KOPT-K1 (cell line): ENCODE measurements around the gene CHAC1.

ENCODE experiments used
- H3K27ac ChIP-seq: fragments of 200-600 bp; sonication (generic); 2 replicates; pipeline ENCODE4 v1.5.1; 2016; ENCODE audit warnings: antibody characterized with exemption, mild to moderate bottlenecking, low read depth, low read length; ENCODE audit not compliant: poor library complexity, severe bottlenecking
- H3K36me3 ChIP-seq: fragments of 200-600 bp; sonication (generic); 2 replicates; pipeline ENCODE4 v1.5.1; 2017; ENCODE audit warnings: antibody characterized with exemption, mild to moderate bottlenecking, low read length, moderate library complexity; ENCODE audit not compliant: insufficient read depth
- H3K9me3 ChIP-seq: fragments of 200-600 bp; sonication (generic); 2 replicates; pipeline ENCODE4 v1.5.1; 2017; ENCODE audit warnings: antibody characterized with exemption, low read length, mild to moderate bottlenecking; ENCODE audit not compliant: insufficient read depth, poor library complexity, severe bottlenecking

Gene CHAC1

DNA sequence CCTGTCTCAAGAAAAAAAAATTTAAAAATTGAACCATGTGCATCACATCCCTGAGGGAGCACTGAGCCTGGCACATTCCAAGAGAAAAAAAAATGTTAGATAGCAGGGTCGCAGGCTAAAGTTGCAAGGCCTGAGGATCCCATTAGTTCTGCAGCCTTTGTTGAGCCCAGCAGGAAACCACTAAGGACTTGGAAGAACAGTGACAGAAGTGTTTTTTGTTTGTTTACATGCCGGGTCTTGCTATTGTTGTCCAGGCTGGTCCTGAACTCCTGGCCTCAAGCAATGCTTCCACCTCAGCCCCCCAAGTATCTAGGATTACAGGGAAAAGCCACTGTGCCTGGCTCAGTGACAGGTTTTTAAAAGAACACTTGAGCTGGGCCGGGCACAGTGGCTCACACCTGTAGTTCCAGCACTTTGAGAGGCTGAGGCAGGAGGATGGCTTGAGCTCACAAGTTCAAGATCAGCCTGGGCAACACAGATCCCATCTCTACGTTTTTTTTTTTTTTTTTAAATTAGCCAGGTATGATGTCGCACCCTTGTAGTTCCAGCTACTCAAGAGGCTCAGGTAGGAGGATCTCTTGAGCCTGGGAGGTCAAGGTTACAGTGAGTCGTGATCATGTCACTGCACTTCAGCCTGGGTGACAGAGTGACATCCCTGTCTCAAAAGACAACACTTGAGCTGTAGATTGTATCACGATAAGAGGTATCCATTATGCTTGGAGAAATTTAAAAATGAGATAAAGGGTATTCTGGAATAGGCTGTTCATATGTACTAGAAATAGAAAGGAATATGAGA, 15.2 kb downstream of the CHAC1 start:
- Histone ChIP-seq H3K9me3 (no peaks in the 10 kb centered on the region), H3K36me3 (no peaks in the 10 kb centered on the region), H3K27ac (no peak overlapping the region)

DNA sequence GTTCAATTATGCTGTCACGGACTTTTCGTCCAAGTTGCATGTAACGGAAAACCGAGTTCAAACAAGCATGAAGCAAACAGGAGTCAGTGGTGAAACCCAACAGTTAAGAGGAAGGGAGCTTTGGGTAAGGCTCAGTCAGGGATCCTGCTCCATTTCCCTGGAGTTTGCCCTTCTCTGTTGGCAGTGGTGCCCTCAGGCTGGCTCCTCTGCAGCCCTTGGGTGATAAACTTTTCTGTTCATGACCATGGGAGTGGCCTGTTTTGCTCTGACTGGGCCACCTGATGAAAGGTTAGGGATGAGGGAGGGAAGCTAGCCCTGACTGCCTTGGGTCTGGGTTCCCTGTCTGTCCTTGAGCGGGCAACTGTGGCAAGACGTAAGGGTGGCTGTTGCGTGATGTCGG, 16.1 kb downstream of the CHAC1 start:
- no peak overlapping the region for H3K27ac ChIP-seq
- no peaks in the 10 kb centered on the region for H3K36me3 ChIP-seq
- no peaks in the 10 kb centered on the region for H3K9me3 ChIP-seq

DNA sequence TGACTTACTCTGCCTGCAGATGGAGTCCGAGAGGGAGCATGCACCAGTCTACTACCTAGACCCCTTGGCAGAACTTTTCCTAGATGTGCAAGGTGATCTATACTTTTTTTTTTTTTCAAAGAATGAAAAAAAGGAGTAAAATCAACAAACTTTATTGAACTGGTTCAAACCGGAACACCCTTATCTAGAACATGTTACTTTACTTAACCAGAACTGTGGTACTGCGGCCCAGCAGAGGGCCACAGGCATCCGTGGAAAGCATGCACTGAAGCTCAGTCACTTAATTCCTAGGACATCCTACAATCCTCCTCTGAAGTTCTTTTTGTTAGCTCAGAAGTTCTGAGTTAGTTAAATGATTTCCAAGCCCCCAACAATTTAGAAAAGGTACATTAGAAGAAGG, 21.6 kb downstream of the CHAC1 start:
- Histone ChIP-seq H3K36me3 (peaks cover 43% of the 10 kb centered on the region), H3K9me3 (no peaks in the 10 kb centered on the region), H3K27ac (no peak overlapping the region)

DNA sequence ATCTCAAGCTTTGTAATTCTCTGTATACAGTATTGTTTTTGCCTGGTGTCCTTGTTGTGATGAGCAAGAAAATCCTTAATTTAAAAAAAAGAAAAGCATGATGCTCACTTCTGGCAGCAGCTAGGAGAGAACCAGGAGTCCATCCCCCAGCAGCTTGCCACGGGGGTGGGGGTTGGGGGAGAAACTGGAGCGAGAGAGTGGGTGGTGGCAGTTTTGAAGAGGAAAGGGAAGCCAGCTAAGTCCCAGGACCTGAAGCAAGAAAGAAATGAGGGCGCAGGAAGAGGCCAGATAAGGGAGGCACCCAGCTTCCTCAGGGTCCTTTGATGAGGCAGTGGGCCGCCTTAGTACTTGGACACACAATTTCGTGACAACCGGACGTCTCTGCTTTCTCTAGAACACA, 23.5 kb downstream of the CHAC1 start:
- Histone ChIP-seq H3K36me3 (peaks cover 63% of the 10 kb centered on the region), H3K27ac (no peak overlapping the region), H3K9me3 (no peaks in the 10 kb centered on the region)

DNA sequence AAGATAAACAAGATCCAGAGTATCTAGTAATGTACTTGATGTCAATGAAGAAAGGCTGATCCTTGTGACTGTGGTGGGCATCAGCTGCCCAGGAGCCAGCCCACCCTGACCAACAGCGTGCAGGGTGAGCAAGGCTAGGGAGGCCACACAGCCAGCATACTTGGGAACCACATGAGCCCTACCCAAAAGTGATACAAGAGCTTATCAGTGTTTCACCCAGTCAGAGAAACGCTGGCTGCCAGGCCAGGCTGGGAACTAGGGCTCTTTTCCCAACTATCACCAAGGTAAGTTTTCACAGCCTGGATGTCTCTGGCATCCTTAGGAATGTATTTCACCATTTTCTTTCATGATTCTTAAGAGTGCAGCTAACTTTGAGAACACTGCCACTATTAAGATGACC, 24.9 kb downstream of the CHAC1 start:
- peaks cover 76% of the 10 kb centered on the region for H3K36me3 ChIP-seq
- no peak overlapping the region for H3K27ac ChIP-seq
- H3K9me3 ChIP-seq, result no peaks in the 10 kb centered on the region

DNA sequence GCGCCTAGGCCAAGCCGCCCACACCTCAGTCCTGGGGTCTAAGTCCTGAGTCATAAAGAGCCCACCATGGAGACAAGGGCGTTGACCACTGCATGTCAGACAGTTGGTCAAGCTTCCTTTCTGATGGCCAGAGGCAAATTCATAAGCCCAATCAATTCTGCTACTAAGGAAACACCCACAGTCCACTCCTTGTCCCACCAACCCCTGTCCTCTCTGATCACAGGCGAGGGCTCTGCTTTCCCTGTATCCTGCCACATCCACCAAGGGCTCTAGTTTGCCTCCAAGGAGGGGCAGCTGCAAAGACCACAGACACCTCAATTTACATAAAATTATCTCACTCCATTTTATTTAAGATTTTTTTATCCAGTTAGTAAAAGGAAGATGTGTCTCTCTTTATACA, 25.3 kb downstream of the CHAC1 start:
- Histone ChIP-seq H3K9me3 (no peaks in the 10 kb centered on the region), H3K36me3 (peaks cover 80% of the 10 kb centered on the region), H3K27ac (no peak overlapping the region)

DNA sequence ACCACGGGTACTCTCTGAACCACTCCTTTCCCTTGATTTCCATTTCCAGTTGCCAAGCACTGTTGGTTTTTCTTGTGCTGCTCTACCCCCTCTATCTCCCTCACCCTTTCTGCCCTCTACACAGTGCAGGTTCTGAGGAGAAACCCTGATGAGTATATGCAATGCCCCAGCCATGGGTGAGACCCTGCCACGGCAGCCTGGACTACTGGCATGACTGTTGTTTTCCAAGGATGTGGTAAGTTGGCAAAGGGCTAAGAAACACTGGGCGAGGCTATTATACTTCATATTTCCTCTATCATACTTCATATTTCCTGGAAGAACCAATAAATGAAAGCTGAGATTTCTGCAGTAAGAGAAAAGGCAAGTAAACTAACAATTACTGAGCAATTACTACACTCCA, 27.9 kb downstream of the CHAC1 start:
- Histone ChIP-seq H3K36me3 (peaks cover 100% of the 10 kb centered on the region), H3K9me3 (no peaks in the 10 kb centered on the region), H3K27ac (no peak overlapping the region)

DNA sequence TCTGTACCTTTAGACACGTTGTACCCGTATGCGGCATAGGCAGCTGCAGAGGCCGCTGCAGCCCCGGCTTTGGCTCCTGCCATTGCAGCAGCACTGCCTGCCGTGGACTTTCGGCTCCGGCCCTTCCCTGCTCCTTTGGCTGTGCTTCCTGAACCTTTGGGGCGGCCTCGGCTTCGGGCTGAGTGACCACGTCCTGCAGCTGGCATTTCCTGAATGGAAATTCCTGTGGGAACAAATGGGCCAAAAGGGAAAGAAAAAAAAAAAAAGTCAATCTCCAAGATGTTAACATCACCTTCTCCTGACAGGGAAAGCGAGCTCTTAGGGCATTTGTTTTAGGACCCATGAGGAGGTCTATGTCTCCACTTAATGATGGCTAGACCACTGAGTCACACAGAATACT, 29.6 kb downstream of the CHAC1 start:
- Histone ChIP-seq H3K27ac (no peak overlapping the region), H3K36me3 (peaks cover 100% of the 10 kb centered on the region), H3K9me3 (no peaks in the 10 kb centered on the region)

DNA sequence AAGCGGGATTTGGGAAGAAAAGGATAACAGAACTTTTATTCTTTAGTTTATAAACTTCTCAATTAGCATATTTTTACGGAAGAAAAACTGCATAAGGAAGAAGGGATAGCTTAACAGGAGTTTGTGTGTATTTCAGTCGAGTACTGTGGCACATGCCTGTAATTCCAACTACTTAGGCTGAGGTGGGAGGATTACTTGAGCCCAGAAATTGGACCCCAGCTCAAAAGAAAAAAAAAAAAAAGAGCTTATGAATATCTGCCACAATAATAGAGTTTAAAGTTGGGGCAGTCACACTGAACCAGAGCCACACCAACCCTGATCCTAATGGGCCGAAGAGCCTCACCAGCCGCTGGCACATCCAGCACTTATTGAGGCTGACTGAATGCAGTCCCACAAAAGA, 31.1 kb downstream of the CHAC1 start:
- Histone ChIP-seq H3K9me3 (no peaks in the 10 kb centered on the region), H3K27ac (no peak overlapping the region), H3K36me3 (peaks cover 100% of the 10 kb centered on the region)

DNA sequence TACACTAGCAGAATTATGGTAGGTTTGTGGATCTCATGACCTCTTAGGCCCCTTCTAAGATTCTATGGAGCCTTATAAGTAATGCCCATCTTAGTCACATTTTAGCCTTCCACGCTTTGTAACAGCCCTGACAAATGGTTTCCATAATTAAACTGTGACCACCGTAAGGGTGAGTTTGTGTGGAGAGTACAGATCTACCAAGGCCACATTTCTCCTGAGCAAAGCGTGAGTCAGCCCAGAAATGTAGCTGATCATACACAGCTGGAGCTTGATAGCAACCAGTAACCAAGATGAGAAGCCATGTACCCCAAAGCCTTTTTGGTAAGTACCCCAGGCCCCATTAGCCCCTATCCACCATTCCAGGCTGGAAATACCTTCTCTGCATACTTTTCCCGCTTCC, 31.7 kb downstream of the CHAC1 start:
- H3K27ac ChIP-seq, result no peak overlapping the region
- H3K9me3 ChIP-seq, result no peaks in the 10 kb centered on the region
- H3K36me3 ChIP-seq, result peaks cover 100% of the 10 kb centered on the region

DNA sequence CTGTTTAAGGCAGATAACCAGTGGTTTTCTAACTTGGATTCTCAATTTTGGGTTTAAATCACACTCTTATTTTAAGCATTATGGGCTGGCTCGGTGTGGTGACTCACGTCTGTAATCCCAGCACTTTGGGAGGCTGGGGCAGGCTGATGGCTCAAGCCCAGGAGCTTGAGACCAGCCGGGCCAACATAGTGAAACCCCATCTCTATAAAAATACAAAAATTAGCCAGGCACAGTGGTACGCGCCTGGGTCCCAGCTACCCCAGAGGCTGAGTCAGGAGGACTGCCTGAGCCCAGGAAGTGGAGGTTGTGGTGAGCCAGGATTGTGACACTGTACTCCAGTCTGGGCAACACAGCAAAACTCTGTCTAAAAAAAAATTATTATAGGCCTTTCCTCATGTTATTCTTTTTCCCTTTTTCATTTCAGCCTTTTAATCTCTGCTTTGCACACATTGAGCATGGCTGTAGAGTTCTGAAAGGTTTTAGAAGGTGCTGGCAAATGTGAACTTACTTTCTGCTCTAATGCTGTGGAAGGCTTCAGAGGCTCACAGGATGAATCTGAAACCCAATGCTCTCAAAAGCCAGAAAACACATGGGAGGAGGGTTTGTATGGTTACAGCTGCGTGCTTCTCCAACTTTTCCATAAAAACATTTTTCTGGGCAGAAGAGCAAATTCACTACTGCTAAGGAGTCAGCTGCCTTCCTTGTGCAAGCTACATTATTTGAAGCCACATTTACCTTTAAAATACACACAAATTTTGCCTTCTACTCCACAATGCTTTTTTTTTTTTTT, 32.5 kb downstream of the CHAC1 start:
- peaks cover 100% of the 10 kb centered on the region for H3K36me3 ChIP-seq
- H3K9me3 ChIP-seq, result no peaks in the 10 kb centered on the region
- H3K27ac ChIP-seq, result no peak overlapping the region

DNA sequence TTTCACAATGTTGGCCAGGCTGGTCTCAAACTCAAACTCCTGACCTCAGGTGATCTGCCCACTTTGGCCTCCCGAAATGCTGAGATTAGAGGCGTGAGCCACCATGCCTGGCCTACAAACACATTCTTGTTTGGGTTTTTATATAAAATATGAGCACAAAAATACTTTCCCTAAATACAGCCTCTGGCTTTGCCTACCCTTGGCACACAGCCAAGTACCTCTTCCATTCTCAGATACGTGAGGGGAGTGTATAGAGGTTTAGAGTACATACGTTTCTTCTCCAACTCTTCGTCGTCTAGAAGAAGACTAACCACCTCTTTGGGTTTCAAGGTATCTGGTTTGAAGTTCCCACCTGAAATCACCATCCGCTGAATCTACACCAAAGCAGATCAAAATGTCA, 33.5 kb downstream of the CHAC1 start:
- Histone ChIP-seq H3K27ac (no peak overlapping the region), H3K9me3 (no peaks in the 10 kb centered on the region), H3K36me3 (peaks cover 100% of the 10 kb centered on the region)

DNA sequence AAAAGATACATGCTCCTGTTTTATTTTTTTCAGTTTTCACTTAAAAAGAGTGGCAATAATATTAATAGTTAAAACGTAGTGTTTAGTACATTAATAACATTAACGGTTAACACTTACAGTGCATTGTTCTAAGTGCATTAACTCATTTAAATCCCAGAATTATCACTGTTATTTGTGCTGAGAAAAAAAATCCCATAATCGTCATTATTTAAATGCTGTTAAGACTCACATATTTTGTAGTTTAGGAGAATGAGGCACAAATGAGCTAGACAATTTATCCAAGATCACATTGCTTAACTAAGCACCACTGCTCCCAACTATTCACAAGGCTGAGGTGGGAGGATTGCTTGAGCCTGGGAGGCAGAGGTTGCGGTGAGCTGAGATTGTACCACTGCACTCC, 34.9 kb downstream of the CHAC1 start:
- H3K36me3 ChIP-seq, result peaks cover 100% of the 10 kb centered on the region
- no peak overlapping the region for H3K27ac ChIP-seq
- H3K9me3 ChIP-seq, result no peaks in the 10 kb centered on the region

DNA sequence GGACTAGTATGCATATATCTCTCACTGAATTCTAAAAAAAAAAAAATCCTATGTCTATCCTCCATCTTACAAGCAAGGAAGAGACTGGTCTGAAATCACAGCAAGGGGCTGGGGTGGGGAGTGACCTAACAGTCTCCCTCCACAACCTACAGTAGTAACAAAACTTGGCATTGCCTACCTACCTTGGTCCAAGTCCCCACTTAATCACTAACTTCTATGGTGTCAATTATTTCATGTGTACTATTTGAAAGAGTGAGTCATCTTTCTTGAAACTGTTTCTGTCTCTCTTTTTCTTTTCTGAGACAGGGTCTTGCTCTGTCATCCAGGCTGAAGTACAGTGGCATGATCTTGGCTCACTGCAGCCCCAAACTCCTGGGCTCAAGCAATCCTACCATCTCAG, 36.8 kb downstream of the CHAC1 start:
- H3K9me3 ChIP-seq, result no peaks in the 10 kb centered on the region
- no peak overlapping the region for H3K27ac ChIP-seq
- H3K36me3 ChIP-seq, result peaks cover 96% of the 10 kb centered on the region

DNA sequence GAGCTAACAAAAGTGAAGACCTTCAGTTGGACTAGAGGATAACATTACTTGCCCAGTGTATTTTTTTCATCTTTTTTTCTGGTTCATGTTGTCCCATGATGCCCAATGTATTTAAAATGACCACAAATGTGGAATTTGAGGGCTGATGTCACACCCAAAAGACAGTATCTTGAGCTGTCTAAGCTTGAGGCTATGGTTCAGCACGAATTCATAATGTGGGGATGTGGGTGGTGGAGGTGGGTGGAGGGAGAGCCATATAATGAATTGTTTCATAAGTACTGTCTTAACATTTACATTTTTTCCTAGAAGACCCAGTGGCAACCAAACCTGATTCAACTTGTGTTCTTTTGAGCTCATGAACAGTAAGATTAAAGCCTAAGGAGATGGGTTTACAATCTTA, 37.5 kb downstream of the CHAC1 start:
- Histone ChIP-seq H3K9me3 (no peaks in the 10 kb centered on the region), H3K36me3 (peaks cover 96% of the 10 kb centered on the region), H3K27ac (no peak overlapping the region)

DNA sequence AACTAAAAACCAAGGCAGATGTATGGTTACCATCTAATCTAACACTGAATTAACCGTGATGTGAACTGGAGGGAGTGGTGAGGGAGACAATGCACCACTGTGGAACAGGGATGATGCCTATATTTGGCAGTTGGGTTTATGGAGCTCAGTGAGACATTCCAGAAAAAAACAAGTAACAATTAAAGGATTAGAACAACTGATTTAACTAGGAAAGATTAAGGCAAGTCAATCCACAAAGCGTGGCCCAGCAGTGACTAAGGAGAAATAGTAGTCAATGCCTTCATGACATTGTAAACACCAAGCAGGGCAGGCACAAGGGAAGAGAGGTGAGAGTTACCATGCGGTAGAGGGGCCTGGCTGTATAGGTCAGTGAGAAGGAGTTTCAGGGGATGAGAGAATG, 38.1 kb downstream of the CHAC1 start:
- Histone ChIP-seq H3K27ac (no peak overlapping the region), H3K36me3 (peaks cover 94% of the 10 kb centered on the region), H3K9me3 (no peaks in the 10 kb centered on the region)
